Coronary artery (tissue), 2 donors: ENCODE data around the gene FCER1G.

ENCODE experiments used
- DNase-seq: peaks from one replicate; pipeline ENCODE4 v3.0.0-alpha.2; 2017; ENCODE audit warnings: low spot score
- H3K27ac ChIP-seq, 2 donors: fragments of 200-600 bp; sonication (generic); one replicate each; pipeline ENCODE4 v1.5.1; 2016 to 2019
- H3K4me3 ChIP-seq: fragments of 200-600 bp; sonication (generic); 2 replicates; pipeline ENCODE4 v1.5.1; 2016; ENCODE audit warnings: mild to moderate bottlenecking, moderate library complexity
- TF ChIP-seq, protein P1 (sequence below): fragments of 200-600 bp; sonication (generic); IDR thresholded peaks from one replicate; pipeline ENCODE4 v1.5.1; 2019; ENCODE audit warnings: antibody characterized with exemption

FCER1G gene

DNA sequence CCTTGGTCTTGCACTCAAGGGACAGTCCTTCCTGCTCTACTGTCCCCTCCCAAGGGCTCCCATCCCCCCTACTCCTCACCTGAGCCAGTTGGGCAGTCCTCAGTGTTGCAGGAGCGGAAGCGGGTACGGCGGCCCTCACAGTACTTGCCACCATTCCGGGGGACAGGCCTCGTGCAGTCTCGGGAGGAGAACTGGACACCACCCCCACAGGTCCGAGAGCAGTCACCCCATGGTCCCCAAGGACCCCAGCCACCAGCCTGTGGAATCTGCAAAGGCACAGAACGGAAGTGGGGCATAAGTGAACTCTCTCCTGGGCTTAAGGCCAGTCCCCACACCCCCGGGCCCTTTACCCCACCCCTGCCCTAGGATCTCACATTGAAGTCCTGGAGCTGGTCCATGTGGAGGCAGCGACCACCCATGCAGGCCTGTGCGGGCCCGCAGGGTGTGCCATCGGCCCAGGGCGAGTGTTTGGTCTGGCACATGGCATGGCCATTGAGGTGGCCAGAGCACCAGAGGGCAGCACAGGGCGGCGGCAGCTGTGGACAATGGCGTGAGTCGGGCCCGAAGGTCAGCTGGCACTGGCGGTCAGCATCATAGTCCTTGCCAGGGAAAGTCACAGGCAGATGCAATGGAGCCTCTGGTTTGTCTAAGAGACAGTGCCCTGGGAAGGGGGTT, 21.4 kb upstream of the FCER1G start:
- Histone ChIP-seq H3K27ac (peak overlapping the region; percentile 23 to 70), H3K4me3 (peak overlapping the region; percentile 75)
- no peak for DNase-seq
- TF ChIP-seq, protein P1, sequence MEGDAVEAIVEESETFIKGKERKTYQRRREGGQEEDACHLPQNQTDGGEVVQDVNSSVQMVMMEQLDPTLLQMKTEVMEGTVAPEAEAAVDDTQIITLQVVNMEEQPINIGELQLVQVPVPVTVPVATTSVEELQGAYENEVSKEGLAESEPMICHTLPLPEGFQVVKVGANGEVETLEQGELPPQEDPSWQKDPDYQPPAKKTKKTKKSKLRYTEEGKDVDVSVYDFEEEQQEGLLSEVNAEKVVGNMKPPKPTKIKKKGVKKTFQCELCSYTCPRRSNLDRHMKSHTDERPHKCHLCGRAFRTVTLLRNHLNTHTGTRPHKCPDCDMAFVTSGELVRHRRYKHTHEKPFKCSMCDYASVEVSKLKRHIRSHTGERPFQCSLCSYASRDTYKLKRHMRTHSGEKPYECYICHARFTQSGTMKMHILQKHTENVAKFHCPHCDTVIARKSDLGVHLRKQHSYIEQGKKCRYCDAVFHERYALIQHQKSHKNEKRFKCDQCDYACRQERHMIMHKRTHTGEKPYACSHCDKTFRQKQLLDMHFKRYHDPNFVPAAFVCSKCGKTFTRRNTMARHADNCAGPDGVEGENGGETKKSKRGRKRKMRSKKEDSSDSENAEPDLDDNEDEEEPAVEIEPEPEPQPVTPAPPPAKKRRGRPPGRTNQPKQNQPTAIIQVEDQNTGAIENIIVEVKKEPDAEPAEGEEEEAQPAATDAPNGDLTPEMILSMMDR: no peak

DNA sequence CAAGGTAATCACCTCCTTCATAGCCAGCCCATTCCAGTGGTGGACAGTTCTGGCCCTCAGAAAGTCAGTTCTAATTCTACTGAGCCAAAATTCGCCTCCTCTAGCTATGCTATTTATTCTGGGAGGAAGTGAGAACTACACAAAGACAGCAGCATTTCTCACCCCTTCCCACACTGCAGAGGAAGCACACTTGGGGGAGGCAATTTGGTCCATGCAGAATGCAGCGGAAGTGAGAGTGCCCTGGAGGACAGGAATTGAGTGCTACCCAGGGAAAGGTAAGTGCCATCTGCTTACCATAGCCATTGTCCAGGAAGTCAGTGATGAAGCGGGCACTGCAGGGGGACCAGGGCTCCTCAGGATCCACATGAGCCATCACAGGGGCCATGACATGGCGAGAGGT, 19.9 kb upstream of the FCER1G start:
- H3K27ac ChIP-seq: peak overlapping the region in 1 of 2 donors; percentile 98
- TF ChIP-seq, protein P1: no peak
- peak overlapping the region; percentile 75 for H3K4me3 ChIP-seq
- DNase-seq: no peak

DNA sequence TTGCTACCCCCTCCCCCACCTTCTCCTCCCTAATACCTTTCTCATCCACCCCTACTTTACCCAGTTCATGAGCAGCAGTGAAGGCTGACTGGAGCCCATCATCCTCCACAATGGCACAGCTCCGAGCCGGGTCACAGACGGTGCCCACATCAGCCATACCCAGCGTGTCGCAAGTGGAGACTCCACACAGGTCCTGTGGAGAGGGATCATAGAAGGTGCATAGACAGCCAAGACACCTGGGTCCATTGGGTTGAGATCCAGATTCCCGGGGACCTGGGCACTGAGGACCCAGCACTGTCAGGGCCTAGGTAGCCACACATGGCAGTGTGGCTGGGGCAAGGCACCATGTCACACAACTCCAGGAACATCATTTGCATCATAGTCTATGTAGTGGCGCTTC, 19.0 kb upstream of the FCER1G start:
- TF ChIP-seq, protein P1: no peak

DNA sequence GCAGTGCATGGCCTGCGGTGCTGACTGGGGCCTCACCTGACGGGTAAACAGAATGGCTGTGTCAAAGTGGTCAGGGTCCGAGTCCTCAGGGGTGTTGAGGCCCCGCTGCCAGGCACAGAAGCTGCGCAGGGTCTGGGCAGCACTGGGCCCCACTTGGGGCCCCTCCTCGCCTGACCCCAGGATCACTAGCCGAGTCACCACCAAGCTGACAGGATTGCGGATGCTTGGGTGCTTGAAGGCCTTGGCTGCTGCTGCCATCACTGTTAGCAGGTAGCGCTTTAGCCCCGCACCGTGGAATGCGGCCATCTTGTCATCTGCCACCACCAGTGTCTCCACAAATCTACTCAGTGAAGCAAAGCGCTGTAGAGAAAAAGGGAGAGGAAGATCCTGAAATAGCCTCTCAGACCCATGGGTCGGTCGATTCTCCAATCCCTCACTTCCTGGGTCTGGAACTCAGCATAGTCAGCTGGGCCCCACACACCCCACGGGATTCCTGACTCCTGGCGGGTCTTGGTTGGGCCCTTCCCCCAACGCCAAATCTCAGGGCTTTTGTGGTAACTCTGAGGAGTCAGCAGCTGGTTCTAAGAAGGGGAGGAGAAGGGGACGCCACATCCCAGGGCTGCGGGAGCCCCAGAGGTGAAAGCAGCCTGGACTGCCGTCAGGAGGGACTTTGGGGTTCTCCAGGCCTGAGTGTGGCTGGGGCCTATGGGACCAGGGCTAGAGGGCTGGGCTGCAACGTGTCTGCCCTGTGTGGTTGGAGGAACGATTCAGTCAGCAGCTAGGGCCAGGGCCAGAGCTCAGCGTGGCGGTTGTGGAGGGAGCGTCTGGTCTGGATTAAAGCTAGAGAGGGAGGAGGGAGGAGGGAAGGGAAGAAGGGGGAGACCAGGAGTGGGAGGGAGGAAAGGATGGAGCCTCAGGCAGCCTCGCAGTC, 18.3 kb upstream of the FCER1G start:
- Histone ChIP-seq H3K4me3 (peak overlapping the region; percentile 75), H3K27ac (peak overlapping the region; percentile 97 to 98)
- no peak for DNase-seq
- TF ChIP-seq, protein P1: no peak

More for the DNA sequence above, 19.0 kb upstream of the FCER1G start:
- no peak for DNase-seq
- Histone ChIP-seq H3K4me3 (peak overlapping the region; percentile 75), H3K27ac (peak overlapping the region in 1 of 2 donors; percentile 98)

DNA sequence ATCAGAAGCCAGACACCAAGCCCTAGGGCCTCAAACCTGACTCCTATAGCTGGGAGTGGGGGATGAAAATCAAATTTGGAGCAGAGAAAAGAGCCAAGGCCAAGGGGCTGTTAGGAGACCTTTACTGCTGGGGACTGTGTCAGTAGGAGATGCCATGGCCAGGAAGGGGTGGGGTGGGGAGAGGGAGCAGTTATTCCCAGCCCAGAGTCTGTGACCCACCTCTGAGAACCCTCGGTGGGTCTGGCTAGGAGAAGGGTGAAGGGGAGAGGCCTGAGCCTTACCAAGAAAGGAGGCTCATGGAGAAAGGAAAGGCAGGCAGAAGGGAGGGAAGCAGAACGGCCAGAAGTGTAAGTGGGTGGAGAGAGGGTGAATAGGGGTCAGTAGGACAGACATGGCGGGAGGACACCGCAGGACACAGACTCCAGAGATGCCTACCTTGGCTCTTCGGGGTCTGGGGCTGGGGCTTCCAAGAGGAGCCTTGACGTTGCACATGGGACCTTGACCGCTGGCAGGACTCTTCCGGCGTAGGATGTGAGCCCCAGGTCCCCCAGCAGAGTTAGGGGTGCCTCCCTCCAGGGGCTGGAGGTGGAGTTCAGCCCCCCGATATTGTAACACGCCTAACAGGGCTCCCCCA, 17.4 kb upstream of the FCER1G start:
- TF ChIP-seq, protein P1: no peak
- peak overlapping the region; percentile 97 to 98 for H3K27ac ChIP-seq
- DNase-seq: no peak
- peak overlapping the region; percentile 75 for H3K4me3 ChIP-seq

DNA sequence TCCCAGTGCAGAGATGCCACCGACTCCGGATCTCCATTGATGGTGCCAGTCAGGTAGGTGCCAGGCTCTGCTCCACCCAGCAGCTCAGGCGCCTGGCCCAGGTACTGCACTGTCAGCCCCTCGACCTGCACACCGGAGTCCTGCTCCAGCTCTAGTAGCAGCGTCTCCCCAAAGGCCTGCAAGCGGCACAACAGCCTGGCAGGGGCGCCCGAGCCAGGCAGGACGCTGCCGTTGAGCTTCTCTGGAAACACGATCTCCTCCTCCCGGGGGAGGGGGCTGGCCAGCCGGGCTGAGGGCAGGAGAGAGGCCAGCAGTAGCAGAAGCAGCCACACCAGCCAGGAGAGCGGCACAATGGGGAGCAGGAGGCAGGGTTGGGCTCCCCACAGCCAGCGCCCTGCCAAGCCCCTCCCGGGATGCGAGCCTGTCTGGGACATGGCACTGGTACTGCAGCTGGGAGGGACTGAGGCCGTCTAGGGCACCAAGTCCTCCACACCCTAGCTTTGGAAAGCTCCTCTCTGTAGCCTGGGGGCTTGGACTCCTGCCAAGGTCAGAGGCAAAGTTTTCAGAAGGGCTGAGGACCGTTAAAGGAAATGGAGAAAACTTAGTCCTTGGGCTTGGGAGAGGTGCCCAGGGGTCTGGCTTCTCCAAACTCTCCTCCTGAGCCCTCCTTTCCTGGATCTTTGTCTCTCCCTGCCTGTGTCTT, 16.8 kb upstream of the FCER1G start:
- Histone ChIP-seq H3K27ac (peak overlapping the region; percentile 97 to 98), H3K4me3 (peak overlapping the region; percentile 75)
- DNase-seq: no peak
- TF ChIP-seq, protein P1: no peak
